D721Med (cell line): ENCODE measurements around the gene FRS3.

Experiments
- DNase-seq: peaks from one replicate; pipeline ENCODE4 v3.0.0; 2011; ENCODE audit warnings: low spot score; ENCODE audit not compliant: insufficient read length
- FAIRE-seq: peaks from 2 replicates; lab custom pipeline; 2011; peaks lifted over from hg19 to GRCh38; lab: Jason Lieb, UNC
- TF ChIP-seq, protein P1 (sequence below): IDR thresholded peaks from 2 replicates; pipeline ENCODE4 v1.5.1; 2012; ENCODE audit warnings: mild to moderate bottlenecking, control low read depth; ENCODE audit not compliant: insufficient read depth; ENCODE audit errors: missing control alignments

The FRS3 gene

GRCh38 chr6:41734666-41735426 lies 44.9 kb downstream of the FRS3 start:
- FAIRE-seq = no peak
- DNase-seq = peak; percentile 57
- TF ChIP-seq, protein P1, sequence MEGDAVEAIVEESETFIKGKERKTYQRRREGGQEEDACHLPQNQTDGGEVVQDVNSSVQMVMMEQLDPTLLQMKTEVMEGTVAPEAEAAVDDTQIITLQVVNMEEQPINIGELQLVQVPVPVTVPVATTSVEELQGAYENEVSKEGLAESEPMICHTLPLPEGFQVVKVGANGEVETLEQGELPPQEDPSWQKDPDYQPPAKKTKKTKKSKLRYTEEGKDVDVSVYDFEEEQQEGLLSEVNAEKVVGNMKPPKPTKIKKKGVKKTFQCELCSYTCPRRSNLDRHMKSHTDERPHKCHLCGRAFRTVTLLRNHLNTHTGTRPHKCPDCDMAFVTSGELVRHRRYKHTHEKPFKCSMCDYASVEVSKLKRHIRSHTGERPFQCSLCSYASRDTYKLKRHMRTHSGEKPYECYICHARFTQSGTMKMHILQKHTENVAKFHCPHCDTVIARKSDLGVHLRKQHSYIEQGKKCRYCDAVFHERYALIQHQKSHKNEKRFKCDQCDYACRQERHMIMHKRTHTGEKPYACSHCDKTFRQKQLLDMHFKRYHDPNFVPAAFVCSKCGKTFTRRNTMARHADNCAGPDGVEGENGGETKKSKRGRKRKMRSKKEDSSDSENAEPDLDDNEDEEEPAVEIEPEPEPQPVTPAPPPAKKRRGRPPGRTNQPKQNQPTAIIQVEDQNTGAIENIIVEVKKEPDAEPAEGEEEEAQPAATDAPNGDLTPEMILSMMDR = no peak

GRCh38 chr6:41733707-41734665 lies 45.7 kb downstream of the FRS3 start:
- DNase-seq (peak; percentile 77), FAIRE-seq (no peak)
- TF ChIP-seq, protein P1 = no peak

GRCh38 chr6:41733360-41733706 lies 46.4 kb downstream of the FRS3 start:
- DNase-seq = no peak
- no peak for FAIRE-seq
- TF ChIP-seq, protein P1 = no peak

DNA sequence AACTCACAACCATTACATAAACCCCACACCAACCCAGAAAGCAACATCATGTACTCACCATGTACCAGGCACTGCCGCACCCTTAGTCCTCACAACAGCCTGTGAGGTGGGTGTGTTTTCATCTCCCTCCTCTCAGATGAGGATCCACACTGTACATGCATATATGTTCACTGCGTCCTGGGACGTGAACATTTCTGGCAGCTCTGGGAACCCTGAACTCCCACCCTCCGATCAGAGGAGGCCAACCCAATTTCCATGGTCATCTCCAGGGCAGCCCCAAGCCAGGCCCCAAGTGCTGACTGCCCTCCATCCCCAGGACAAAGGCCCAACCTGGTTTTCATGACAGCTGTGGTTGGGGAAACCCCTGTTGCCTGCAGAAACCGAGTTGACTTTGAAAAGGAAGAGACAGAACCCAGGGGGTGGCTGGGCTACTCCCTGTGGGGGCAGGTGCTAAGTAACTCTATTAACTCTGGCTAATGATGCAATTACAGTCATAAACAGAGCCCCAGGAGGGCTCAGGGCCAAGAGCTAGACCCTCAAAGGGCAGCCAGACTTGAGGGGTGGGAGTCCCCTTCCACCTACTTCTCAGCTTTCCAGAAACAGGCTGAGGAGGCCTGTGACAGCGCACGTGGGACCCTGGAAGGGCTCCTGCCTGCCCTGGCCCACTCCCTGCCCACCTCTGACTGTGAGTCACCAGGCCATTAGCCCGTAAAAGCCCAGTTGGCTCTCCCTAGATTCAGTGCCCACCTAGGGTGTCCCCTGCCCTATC lies 46.9 kb downstream of the FRS3 start:
- DNase-seq = no peak
- TF ChIP-seq, protein P1 = no peak
- no peak for FAIRE-seq

- TF ChIP-seq, protein P1 = no peak
- FAIRE-seq (no peak), DNase-seq (no peak)
Observed at GRCh38 chr6:41732149-41732548, 47.6 kb downstream of the FRS3 start.

DNA sequence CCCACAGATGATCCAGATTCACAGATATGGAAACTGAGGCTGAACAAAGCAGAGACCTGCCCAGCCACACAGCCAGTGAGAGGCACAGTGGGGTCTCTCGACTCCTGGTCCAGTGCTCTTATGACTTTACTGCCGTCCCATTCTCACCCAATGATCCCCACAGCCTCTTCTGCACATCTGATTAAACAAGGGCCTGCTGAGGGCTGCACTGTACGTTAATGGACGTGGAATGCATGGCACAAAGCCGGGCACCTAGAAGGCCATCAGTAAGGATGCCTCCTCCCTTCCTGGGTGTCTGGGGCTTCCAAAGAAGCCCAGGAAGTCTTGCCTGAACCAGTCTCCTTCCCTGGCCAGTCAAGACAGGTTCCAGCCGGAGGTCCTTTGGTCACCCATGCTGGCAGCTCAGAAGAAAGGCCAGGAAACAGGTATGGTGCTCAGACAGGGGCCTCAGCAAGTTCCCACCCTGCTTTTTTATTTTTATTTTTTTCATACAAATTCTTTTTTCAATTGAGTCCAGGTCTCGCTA lies 48.1 kb downstream of the FRS3 start:
- FAIRE-seq (no peak), DNase-seq (no peak)
- TF ChIP-seq, protein P1 = no peak
